Progenitor cell of endocrine pancreas (in vitro differentiated cells): ENCODE results near the gene EPHA5. TPM values are rescaled to one million over a fixed set of nuclear protein-coding genes. Genes with fewer than 3 reads are reported as not detected.

Source experiments
- DNase-seq: peaks from one replicate; pipeline ENCODE4 v3.0.0; 2021; ENCODE audit warnings: low spot score; ENCODE audit not compliant: unreplicated experiment
- H3K27ac Mint-ChIP-seq: 2 replicates; pipeline ENCODE4 v1.8.0; 2021; ENCODE audit warnings: mild to moderate bottlenecking, moderate library complexity, mixed read lengths
- H3K27me3 Mint-ChIP-seq: 2 replicates; pipeline ENCODE4 v1.8.0; 2021; ENCODE audit warnings: mixed read lengths
- H3K36me3 Mint-ChIP-seq: 2 replicates; pipeline ENCODE4 v1.8.0; 2022; ENCODE audit warnings: mixed read lengths; ENCODE audit not compliant: insufficient read depth
- H3K4me1 Mint-ChIP-seq: 2 replicates; pipeline ENCODE4 v1.8.0; 2021; ENCODE audit warnings: low read depth, mixed read lengths
- H3K4me3 Mint-ChIP-seq: 2 replicates; pipeline ENCODE4 v1.8.0; 2021; ENCODE audit warnings: low read depth, mild to moderate bottlenecking, moderate library complexity, mixed read lengths
- H3K9me3 Mint-ChIP-seq: 2 replicates; pipeline ENCODE4 v1.8.0; 2021; ENCODE audit warnings: low read depth, mixed read lengths
- total RNA-seq: library from RNA; stranded (reverse); gene quantifications from 2 replicates; pipeline ENCODE4 v1.2.1, GENCODE V29; 2021
- TF ChIP-seq, protein P1 (sequence below): fragments of 200-600 bp; sonication (generic); IDR thresholded peaks from one replicate; pipeline ENCODE4 v1.5.0; 2021; ENCODE audit warnings: antibody characterized with exemption, mild to moderate bottlenecking; ENCODE audit not compliant: unreplicated experiment

Gene EPHA5
- total RNA-seq, 1 donor from 2014 or later = not detected

DNA sequence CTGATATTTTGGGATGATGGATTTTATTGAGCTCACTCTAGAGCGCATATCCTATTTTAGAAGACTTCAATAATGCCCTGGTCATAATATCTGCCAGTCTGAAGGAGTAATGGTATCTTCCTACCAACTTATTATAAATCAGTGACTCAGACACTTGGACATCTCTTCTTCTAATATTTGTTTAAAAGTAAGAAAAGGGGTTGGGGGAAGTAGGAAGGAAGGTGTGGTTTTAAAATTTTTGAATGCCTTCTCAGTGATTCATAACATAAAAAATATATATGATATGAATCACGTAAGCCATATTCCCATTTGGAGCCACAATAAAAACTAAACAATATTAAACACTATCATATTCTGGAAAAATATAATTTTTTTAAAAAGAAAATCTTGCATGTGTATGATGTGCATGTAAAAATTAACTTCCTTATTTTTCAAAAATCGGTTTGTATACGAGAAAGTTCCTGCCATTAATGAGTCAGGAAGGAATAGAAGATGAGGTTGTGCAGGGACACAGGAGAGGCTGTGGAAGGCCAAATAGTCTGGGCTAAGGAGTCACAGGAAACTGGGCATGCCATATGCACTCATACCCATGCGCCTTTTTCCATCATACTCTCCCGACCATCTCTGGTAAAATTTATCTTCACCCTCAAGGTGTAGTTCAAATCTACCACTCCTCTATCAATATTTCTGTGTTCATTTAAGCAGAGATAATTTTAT lies 286.5 kb downstream of the EPHA5 start:
- H3K9me3 Mint-ChIP-seq = no peaks in the 10 kb centered on the region
- DNase-seq = no peak
- H3K36me3 Mint-ChIP-seq = no peaks in the 10 kb centered on the region
- H3K27me3 Mint-ChIP-seq = no peaks in the 10 kb centered on the region
- H3K27ac Mint-ChIP-seq = no peak overlapping the region
- no peak overlapping the region for H3K4me3 Mint-ChIP-seq
- TF ChIP-seq, protein P1, sequence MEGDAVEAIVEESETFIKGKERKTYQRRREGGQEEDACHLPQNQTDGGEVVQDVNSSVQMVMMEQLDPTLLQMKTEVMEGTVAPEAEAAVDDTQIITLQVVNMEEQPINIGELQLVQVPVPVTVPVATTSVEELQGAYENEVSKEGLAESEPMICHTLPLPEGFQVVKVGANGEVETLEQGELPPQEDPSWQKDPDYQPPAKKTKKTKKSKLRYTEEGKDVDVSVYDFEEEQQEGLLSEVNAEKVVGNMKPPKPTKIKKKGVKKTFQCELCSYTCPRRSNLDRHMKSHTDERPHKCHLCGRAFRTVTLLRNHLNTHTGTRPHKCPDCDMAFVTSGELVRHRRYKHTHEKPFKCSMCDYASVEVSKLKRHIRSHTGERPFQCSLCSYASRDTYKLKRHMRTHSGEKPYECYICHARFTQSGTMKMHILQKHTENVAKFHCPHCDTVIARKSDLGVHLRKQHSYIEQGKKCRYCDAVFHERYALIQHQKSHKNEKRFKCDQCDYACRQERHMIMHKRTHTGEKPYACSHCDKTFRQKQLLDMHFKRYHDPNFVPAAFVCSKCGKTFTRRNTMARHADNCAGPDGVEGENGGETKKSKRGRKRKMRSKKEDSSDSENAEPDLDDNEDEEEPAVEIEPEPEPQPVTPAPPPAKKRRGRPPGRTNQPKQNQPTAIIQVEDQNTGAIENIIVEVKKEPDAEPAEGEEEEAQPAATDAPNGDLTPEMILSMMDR = no peak
- no peaks in the 10 kb centered on the region for H3K4me1 Mint-ChIP-seq

DNA sequence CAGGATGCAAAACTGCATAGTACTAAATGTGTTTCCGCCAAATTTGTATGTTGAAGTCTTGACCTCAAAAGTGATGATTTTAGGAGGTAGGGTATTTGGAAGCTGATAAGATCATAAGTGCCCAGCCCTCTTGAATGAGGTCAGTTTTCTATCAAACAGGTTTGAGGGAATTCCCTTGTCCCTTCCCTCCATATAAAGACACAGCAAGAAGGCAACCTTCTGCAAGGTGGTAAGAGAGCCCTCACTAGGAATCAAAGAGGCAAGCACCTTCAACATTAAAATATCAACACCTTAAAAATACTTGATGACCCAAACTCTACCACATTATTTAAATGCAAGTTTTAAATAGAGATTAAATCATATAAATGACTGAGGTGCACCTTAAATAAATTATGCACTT lies 288.6 kb downstream of the EPHA5 start:
- TF ChIP-seq, protein P1 = no peak

DNA sequence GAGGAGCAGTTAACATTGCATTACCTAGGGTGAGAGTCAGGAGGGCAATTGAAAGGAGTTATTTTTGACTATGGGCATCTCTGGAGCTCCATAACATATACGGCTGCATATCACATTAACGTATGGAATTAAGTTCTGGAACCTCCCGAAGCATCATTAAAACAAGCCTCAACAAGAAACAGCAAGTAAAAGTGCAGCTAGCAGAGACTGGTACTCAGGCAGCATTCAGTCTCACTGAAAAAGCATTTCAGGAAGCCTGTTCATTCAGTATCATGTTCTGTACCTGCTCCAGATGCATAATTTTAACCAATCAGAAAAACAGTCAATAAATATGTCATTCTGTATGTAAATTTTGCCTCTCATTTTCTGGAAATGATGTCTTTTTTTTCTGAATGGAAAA lies 299.6 kb downstream of the EPHA5 start:
- TF ChIP-seq, protein P1 = no peak
- no peak for DNase-seq
- Mint-ChIP-seq H3K9me3 (no peaks in the 10 kb centered on the region), H3K36me3 (no peaks in the 10 kb centered on the region), H3K4me3 (no peak overlapping the region), H3K27me3 (no peaks in the 10 kb centered on the region), H3K27ac (no peak overlapping the region), H3K4me1 (no peaks in the 10 kb centered on the region)

More for the DNA sequence above, 288.6 kb downstream of the EPHA5 start:
- H3K27me3 Mint-ChIP-seq = no peaks in the 10 kb centered on the region
- H3K36me3 Mint-ChIP-seq = no peaks in the 10 kb centered on the region
- H3K4me1 Mint-ChIP-seq = no peaks in the 10 kb centered on the region
- no peak overlapping the region for H3K4me3 Mint-ChIP-seq
- DNase-seq = no peak
- no peaks in the 10 kb centered on the region for H3K9me3 Mint-ChIP-seq
- H3K27ac Mint-ChIP-seq = no peak overlapping the region

DNA sequence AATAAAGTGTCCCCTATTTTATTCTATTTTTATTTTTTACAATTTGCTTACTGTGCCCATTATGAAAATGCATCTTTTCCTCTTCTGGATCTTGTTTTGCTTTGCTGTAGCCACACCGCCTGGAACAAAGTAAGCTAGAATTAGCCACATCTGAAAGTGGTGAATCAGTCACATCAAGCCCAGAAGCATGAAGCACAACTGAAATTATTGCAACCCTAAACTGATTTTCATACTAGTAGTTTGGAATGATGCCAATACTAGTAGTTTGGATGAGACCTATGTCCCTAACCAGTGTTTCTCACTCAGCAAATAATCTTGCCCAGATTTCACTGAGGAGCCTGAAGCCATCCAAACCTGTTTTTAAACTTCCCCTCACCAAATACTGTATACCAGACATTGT lies 303.0 kb downstream of the EPHA5 start:
- H3K9me3 Mint-ChIP-seq = no peaks in the 10 kb centered on the region
- no peaks in the 10 kb centered on the region for H3K36me3 Mint-ChIP-seq
- H3K27ac Mint-ChIP-seq = no peak overlapping the region
- no peak overlapping the region for H3K4me3 Mint-ChIP-seq
- no peaks in the 10 kb centered on the region for H3K4me1 Mint-ChIP-seq
- TF ChIP-seq, protein P1 = no peak
- no peak for DNase-seq
- no peaks in the 10 kb centered on the region for H3K27me3 Mint-ChIP-seq

DNA sequence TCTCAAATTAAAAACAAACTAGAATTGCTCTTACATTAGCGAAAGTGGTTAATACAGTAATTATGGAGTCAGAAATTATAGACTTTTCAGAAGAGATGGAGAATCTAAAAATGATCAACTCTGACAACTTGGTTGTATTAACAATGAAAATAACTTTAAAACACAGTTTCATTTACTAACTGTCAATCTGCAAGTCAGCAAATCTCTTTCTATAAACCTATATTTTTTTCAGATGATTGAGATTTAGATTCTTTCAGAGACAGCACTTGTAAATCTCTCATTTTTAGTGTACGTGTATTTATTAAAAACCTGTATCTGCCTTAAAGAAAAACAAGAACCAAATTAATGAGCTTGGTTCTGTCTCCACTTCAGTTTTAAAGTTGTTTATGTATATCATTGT lies 311.4 kb downstream of the EPHA5 start:
- H3K9me3 Mint-ChIP-seq = no peaks in the 10 kb centered on the region
- TF ChIP-seq, protein P1 = no peak
- H3K4me3 Mint-ChIP-seq = no peak overlapping the region
- no peak for DNase-seq
- H3K4me1 Mint-ChIP-seq = no peaks in the 10 kb centered on the region
- no peak overlapping the region for H3K27ac Mint-ChIP-seq
- H3K27me3 Mint-ChIP-seq = no peaks in the 10 kb centered on the region
- no peaks in the 10 kb centered on the region for H3K36me3 Mint-ChIP-seq
